GM18909 (cell line): ENCODE data around the gene PXK.

Source experiments
- ATAC-seq: cut with Tn5 transposase; IDR thresholded peaks from one replicate; pipeline ENCODE4 v1.9.1; 2021; ENCODE audit warnings: mild to moderate bottlenecking; ENCODE audit not compliant: unreplicated experiment, poor library complexity

Gene PXK

GRCh38 chr3:58441514-58442450, 109.1 kb downstream of the PXK start:
- no peak for ATAC-seq

- no peak for ATAC-seq
These were observed 119.5 kb downstream of the PXK start for GRCh38 chr3:58452176-58452575.

GRCh38 chr3:58459160-58459559, 126.5 kb downstream of the PXK start:
- no peak for ATAC-seq

- no peak for ATAC-seq
These were observed 130.1 kb downstream of the PXK start for GRCh38 chr3:58462829-58463180.

- ATAC-seq: peak; percentile 86
These were observed 130.7 kb downstream of the PXK start for GRCh38 chr3:58463181-58463941.

- no peak for ATAC-seq
These were observed 131.2 kb downstream of the PXK start for GRCh38 chr3:58463942-58464271.

GRCh38 chr3:58464866-58465265, 132.2 kb downstream of the PXK start:
- ATAC-seq: no peak

GRCh38 chr3:58466899-58467563, 134.3 kb downstream of the PXK start:
- ATAC-seq: no peak

- no peak for ATAC-seq
These were observed 136.4 kb downstream of the PXK start for GRCh38 chr3:58469096-58469495.

- no peak for ATAC-seq
These were observed 137.8 kb downstream of the PXK start for GRCh38 chr3:58470363-58471024.

- no peak for ATAC-seq
These were observed 138.6 kb downstream of the PXK start for GRCh38 chr3:58471025-58471887.

GRCh38 chr3:58473275-58473674, 140.6 kb downstream of the PXK start:
- no peak for ATAC-seq

GRCh38 chr3:58474348-58474911, 141.7 kb downstream of the PXK start:
- ATAC-seq: no peak

- no peak for ATAC-seq
These were observed 142.4 kb downstream of the PXK start for GRCh38 chr3:58474967-58475578.
